DOHH2 (cell line): ENCODE measurements around the gene DNAJC25.

ENCODE experiments used
- H3F3A ChIP-seq: fragments of 200-600 bp; sonication (generic), shearing (Covaris generic); 2 replicates; pipeline ENCODE4 v1.6.0; 2016; ENCODE audit warnings: antibody characterized with exemption, mild to moderate bottlenecking; ENCODE audit not compliant: control insufficient read depth, insufficient read depth
- H3K27ac ChIP-seq: fragments of 200-600 bp; sonication (generic); 2 replicates; pipeline ENCODE4 v1.5.1; 2014; ENCODE audit warnings: low read depth, mild to moderate bottlenecking, low read length, moderate library complexity
- H3K27me3 ChIP-seq: fragments of 200-600 bp; sonication (generic); 2 replicates; pipeline ENCODE4 v1.6.1; 2014; ENCODE audit warnings: mild to moderate bottlenecking, low read length, mixed read lengths; ENCODE audit not compliant: control insufficient read depth
- H3K36me3 ChIP-seq: fragments of 200-600 bp; sonication (generic); 2 replicates; pipeline ENCODE4 v1.6.1; 2014; ENCODE audit warnings: mild to moderate bottlenecking, low read length, moderate library complexity, mixed read lengths; ENCODE audit not compliant: control insufficient read depth
- H3K4me1 ChIP-seq: fragments of 200-600 bp; sonication (generic); 2 replicates; pipeline ENCODE4 v1.6.1; 2014; ENCODE audit warnings: mild to moderate bottlenecking, low read length, mixed read lengths; ENCODE audit not compliant: control insufficient read depth
- H3K4me2 ChIP-seq: fragments of 200-600 bp; sonication (generic); 2 replicates; pipeline ENCODE4 v1.6.0; 2014; ENCODE audit warnings: mild to moderate bottlenecking, low read length, moderate library complexity
- H3K4me3 ChIP-seq: fragments of 200-600 bp; sonication (generic); 2 replicates; pipeline ENCODE4 v1.5.1; 2014; ENCODE audit warnings: mild to moderate bottlenecking, low read length, mixed read lengths
- H3K79me2 ChIP-seq: fragments of 200-600 bp; sonication (generic); 2 replicates; pipeline ENCODE4 v1.6.1; 2014; ENCODE audit warnings: mild to moderate bottlenecking, low read length, mixed read lengths; ENCODE audit not compliant: control insufficient read depth
- H3K9me2 ChIP-seq: fragments of 200-600 bp; sonication (generic); replicated peaks from 2 replicates; pipeline ENCODE4 v1.6.1; 2014; ENCODE audit warnings: mild to moderate bottlenecking, low read length, mixed read lengths; ENCODE audit not compliant: control insufficient read depth
- H3K9me3 ChIP-seq: fragments of 200-600 bp; sonication (generic); 2 replicates; pipeline ENCODE4 v1.6.1; 2014; ENCODE audit warnings: antibody characterized with exemption, low read length, mixed read lengths; ENCODE audit not compliant: control insufficient read depth, insufficient read depth
- H4K20me1 ChIP-seq: fragments of 200-600 bp; sonication (generic); 2 replicates; pipeline ENCODE4 v1.6.0; 2014; ENCODE audit warnings: low read depth, mild to moderate bottlenecking, antibody characterized with exemption, low read length, moderate library complexity; ENCODE audit not compliant: control insufficient read depth, insufficient read depth
- EZH2phosphoT487 ChIP-seq: fragments of 200-600 bp; sonication (generic); IDR thresholded peaks from 2 replicates; pipeline ENCODE4 v1.6.1; 2017; ENCODE audit warnings: borderline replicate concordance, mild to moderate bottlenecking, antibody characterized with exemption, low read length, moderate library complexity, mixed read lengths
- TF ChIP-seq, protein P1 (sequence below): fragments of 200-600 bp; sonication (generic); IDR thresholded peaks from one replicate; pipeline ENCODE4 v1.5.1; 2014; ENCODE audit warnings: antibody characterized with exemption, mild to moderate bottlenecking, low read depth, low read length; ENCODE audit not compliant: poor library complexity, severe bottlenecking

DNAJC25 gene

DNA sequence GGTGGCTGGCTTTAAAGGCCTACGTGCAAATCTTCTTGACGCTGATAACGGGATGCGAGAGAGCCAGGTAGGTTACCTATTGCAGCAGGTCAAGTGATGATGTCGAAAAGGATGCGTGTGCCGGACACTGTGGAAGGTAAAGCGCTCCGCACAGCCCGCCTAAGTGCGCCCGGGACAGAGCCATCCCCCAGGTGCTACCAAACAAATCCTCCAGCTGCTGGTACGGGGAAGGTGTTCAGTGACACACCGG is 245 bp upstream of the DNAJC25 start:
- no peak for TF ChIP-seq EZH2phosphoT487
- TF ChIP-seq, protein P1, sequence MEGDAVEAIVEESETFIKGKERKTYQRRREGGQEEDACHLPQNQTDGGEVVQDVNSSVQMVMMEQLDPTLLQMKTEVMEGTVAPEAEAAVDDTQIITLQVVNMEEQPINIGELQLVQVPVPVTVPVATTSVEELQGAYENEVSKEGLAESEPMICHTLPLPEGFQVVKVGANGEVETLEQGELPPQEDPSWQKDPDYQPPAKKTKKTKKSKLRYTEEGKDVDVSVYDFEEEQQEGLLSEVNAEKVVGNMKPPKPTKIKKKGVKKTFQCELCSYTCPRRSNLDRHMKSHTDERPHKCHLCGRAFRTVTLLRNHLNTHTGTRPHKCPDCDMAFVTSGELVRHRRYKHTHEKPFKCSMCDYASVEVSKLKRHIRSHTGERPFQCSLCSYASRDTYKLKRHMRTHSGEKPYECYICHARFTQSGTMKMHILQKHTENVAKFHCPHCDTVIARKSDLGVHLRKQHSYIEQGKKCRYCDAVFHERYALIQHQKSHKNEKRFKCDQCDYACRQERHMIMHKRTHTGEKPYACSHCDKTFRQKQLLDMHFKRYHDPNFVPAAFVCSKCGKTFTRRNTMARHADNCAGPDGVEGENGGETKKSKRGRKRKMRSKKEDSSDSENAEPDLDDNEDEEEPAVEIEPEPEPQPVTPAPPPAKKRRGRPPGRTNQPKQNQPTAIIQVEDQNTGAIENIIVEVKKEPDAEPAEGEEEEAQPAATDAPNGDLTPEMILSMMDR = no peak
- Histone ChIP-seq H3K9me3 (no peaks in the 10 kb centered on the region), H3K4me2 (peak overlapping the region; percentile 90), H4K20me1 (peaks cover 13% of the 10 kb centered on the region; the same call in 1 of the 2 replicates), H3F3A (no peaks in the 10 kb centered on the region), H3K9me2 (no peaks in the 10 kb centered on the region), H3K27me3 (no peaks in the 10 kb centered on the region), H3K4me3 (peak overlapping the region; percentile 88), H3K4me1 (peaks cover 27% of the 10 kb centered on the region), H3K27ac (no peak overlapping the region), H3K36me3 (peaks cover 36% of the 10 kb centered on the region), H3K79me2 (peaks cover 46% of the 10 kb centered on the region)

DNA sequence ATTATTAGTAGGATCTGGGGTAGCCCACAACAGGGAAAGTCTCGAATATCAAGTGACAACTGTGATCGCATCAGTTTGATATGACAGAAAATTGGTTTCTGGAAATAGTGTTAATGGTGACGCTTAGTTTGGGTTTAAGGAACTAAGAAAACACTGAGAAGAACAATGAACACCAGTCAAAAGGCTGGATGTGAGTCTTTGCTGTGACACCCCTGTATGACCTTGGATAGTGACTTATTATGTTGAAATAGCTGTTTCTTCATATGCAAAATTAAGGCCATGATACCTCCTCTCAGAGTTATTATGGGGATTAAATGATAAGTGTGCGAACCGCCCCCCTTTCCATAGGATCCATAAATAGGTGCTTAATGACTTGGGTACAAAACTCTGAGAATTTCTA is 926 bp downstream of the DNAJC25 start:
- TF ChIP-seq, protein P1 = no peak
- no peak for TF ChIP-seq EZH2phosphoT487
- Histone ChIP-seq H4K20me1 (peaks cover 18% of the 10 kb centered on the region; the same call in 1 of the 2 replicates), H3K9me3 (no peaks in the 10 kb centered on the region), H3K27me3 (no peaks in the 10 kb centered on the region), H3K27ac (peak overlapping the region; percentile 48), H3K4me2 (peak overlapping the region; percentile 84), H3K79me2 (peaks cover 58% of the 10 kb centered on the region), H3F3A (no peaks in the 10 kb centered on the region), H3K9me2 (no peaks in the 10 kb centered on the region), H3K4me3 (peak overlapping the region; percentile 88), H3K4me1 (peaks cover 27% of the 10 kb centered on the region), H3K36me3 (peaks cover 41% of the 10 kb centered on the region)

DNA sequence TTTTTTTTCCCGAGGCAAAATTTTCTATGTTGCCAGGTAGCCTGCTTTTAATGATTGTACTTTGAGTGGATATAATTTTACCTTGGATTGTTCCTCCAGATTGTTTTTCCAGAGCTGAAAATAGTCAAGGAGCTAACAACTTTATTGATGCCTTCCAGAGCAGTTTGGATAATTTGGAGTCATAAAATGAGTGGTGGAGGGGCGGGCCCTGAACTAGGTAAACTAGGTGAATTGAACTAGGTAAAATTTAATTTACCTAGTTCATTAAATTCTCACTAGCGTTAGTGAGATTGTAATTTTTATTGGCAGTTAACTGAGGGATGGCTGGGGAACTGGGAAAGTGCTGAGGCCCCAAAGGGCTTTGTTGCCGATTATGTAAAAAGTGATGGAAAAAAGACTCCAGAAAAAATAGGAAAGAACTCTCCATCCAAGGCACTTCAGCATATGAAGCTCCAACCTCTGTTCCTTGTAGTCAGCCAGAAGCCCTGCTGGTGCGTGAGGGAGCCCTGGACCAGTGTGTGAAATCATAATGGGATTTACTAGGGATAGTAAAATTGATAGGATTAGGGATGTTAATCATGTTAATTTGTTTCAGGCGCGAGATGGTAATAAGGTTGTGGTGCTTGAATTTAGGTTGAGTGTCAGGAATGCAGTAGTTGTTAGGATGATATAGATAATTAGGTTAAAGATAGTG is 1.7 kb downstream of the DNAJC25 start:
- TF ChIP-seq, protein P1 = no peak
- no peak for TF ChIP-seq EZH2phosphoT487
- peak overlapping the region; percentile 88 for H3K4me3 ChIP-seq
- H3K27ac ChIP-seq = no peak overlapping the region
- H3F3A ChIP-seq = no peaks in the 10 kb centered on the region
- peak overlapping the region; percentile 84 for H3K4me2 ChIP-seq
- peaks cover 43% of the 10 kb centered on the region for H3K36me3 ChIP-seq
- peaks cover 27% of the 10 kb centered on the region for H3K4me1 ChIP-seq
- H3K9me2 ChIP-seq = no peaks in the 10 kb centered on the region
- no peaks in the 10 kb centered on the region for H3K9me3 ChIP-seq
- peaks cover 19% of the 10 kb centered on the region; the same call in 1 of the 2 replicates for H4K20me1 ChIP-seq
- H3K79me2 ChIP-seq = peaks cover 66% of the 10 kb centered on the region
- H3K27me3 ChIP-seq = no peaks in the 10 kb centered on the region
